MM.1S (cell line): ENCODE data around the gene ZNF385A.

ENCODE experiments used
- EZH2 ChIP-seq: fragments of 300-600 bp; sonication (generic); optimal IDR thresholded peaks from 2 replicates; pipeline ENCODE3; 2017; ENCODE audit warnings: low read depth, mild to moderate bottlenecking, antibody characterized with exemption, low read length, mixed read lengths
- TF ChIP-seq, protein P1 (sequence below): fragments of 300-600 bp; sonication (generic); IDR thresholded peaks from 2 replicates; pipeline ENCODE4 v1.5.1; 2016; ENCODE audit warnings: antibody characterized with exemption, low read length, mixed read lengths

GRCh38 chr12:54357506-54358190, 26.9 kb downstream of the ZNF385A start:
- TF ChIP-seq, protein P1, sequence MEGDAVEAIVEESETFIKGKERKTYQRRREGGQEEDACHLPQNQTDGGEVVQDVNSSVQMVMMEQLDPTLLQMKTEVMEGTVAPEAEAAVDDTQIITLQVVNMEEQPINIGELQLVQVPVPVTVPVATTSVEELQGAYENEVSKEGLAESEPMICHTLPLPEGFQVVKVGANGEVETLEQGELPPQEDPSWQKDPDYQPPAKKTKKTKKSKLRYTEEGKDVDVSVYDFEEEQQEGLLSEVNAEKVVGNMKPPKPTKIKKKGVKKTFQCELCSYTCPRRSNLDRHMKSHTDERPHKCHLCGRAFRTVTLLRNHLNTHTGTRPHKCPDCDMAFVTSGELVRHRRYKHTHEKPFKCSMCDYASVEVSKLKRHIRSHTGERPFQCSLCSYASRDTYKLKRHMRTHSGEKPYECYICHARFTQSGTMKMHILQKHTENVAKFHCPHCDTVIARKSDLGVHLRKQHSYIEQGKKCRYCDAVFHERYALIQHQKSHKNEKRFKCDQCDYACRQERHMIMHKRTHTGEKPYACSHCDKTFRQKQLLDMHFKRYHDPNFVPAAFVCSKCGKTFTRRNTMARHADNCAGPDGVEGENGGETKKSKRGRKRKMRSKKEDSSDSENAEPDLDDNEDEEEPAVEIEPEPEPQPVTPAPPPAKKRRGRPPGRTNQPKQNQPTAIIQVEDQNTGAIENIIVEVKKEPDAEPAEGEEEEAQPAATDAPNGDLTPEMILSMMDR, result no peak
- no peak for TF ChIP-seq EZH2
